ENCODE measurements around the gene DNAL1.

DNA sequence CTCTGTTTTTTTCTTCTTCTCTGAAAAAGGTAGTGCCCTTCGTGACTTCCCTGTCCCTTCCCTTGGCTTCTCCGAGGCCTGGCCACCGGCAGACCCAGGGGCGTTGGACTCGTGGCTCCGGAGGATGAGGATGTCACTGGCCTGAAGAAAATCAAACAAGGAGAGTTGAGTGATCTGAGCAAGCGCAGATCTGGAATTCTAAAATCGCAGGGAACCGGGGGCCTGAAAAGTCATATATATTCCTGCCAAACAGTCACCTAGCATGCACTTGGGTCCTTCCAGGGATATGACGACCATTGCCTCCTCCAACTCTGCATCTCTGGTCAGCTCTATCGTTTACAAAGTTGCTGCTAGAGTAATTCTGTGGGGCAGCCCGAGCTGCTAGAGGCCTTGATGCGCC, 74.6 kb downstream of the DNAL1 start:
- TF ChIP-seq, protein P1, sequence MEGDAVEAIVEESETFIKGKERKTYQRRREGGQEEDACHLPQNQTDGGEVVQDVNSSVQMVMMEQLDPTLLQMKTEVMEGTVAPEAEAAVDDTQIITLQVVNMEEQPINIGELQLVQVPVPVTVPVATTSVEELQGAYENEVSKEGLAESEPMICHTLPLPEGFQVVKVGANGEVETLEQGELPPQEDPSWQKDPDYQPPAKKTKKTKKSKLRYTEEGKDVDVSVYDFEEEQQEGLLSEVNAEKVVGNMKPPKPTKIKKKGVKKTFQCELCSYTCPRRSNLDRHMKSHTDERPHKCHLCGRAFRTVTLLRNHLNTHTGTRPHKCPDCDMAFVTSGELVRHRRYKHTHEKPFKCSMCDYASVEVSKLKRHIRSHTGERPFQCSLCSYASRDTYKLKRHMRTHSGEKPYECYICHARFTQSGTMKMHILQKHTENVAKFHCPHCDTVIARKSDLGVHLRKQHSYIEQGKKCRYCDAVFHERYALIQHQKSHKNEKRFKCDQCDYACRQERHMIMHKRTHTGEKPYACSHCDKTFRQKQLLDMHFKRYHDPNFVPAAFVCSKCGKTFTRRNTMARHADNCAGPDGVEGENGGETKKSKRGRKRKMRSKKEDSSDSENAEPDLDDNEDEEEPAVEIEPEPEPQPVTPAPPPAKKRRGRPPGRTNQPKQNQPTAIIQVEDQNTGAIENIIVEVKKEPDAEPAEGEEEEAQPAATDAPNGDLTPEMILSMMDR (IDR thresholded peaks at IDR 0.05), result no peak
- TF ChIP-seq POLR2A (IDR thresholded peaks at IDR 0.05), result no peak
